Iris pigment epithelial cell (primary cell): Measurements from ENCODE around the gene LPXN.
A peak's percentile ranks its signal among the peaks of the same experiment; 100 is the strongest.
"Not testable (repeated sequence)": the region's sequence is repeated elsewhere in the genome, so short reads cannot be mapped to it uniquely, and the experiment has no call there.

Experiments
- DNase-seq: peaks from one replicate; pipeline ENCODE4 v3.0.0-alpha.2; 2011; ENCODE audit warnings: low read depth

The LPXN gene

GRCh38 chr11:58579192-58580129 is 3.8 kb upstream of the LPXN start:
- peak; percentile 92 for DNase-seq

GRCh38 chr11:58578635-58579191 is 3.1 kb upstream of the LPXN start, which contains the start of gene ZFP91:
Gene ZFP91 (plus strand): TSS chr11:58579063. CDS start chr11:58579282, 219 bp downstream.
- DNase-seq, result peak; percentile 99

- DNase-seq, result peak; percentile 98
Measured at GRCh38 chr11:58578136-58578634, 2.5 kb upstream of the LPXN start.

GRCh38 chr11:58577555-58578135 is 2.0 kb upstream of the LPXN start:
- DNase-seq, result peak; percentile 92

- DNase-seq, result peak; percentile 58
Measured at GRCh38 chr11:58576887-58577471, 1.3 kb upstream of the LPXN start.

GRCh38 chr11:58574881-58575280 is 775 bp downstream of the LPXN start:
- peak; percentile 30 for DNase-seq

- peak; percentile 91 for DNase-seq
Measured at GRCh38 chr11:58573451-58574104, 2.1 kb downstream of the LPXN start.

GRCh38 chr11:58572906-58573305 is 2.8 kb downstream of the LPXN start:
- not testable (repeated sequence) for DNase-seq

- DNase-seq, result peak; percentile 64
Measured at GRCh38 chr11:58567889-58568512, 7.7 kb downstream of the LPXN start.

- no peak for DNase-seq
Measured at GRCh38 chr11:58564231-58564630, 11.4 kb downstream of the LPXN start.

- DNase-seq, result no peak
Measured at GRCh38 chr11:58562375-58562800, 13.3 kb downstream of the LPXN start.

- no peak for DNase-seq
Measured at GRCh38 chr11:58561394-58562098, 14.1 kb downstream of the LPXN start.

- no peak for DNase-seq
Measured at GRCh38 chr11:58560842-58561241, 14.8 kb downstream of the LPXN start.

GRCh38 chr11:58549644-58550043 is 26.0 kb downstream of the LPXN start:
- DNase-seq, result no peak

GRCh38 chr11:58546841-58547240 is 28.8 kb downstream of the LPXN start:
- DNase-seq, result no peak

- no peak for DNase-seq
Measured at GRCh38 chr11:58531865-58532341, 43.8 kb downstream of the LPXN start.

GRCh38 chr11:58530236-58530635 is 45.4 kb downstream of the LPXN start:
- no peak for DNase-seq

GRCh38 chr11:58527429-58527828 is 48.2 kb downstream of the LPXN start:
- DNase-seq, result no peak

- DNase-seq, result no peak
Measured at GRCh38 chr11:58526721-58527120, 48.9 kb downstream of the LPXN start.

- DNase-seq, result no peak
Measured at GRCh38 chr11:58525037-58525614, 50.5 kb downstream of the LPXN start.
